Activated naive CD4-positive, alpha-beta T cell (primary cell): ENCODE results near the gene NAPSA.
"Not testable (repeated sequence)": the region's sequence is repeated elsewhere in the genome, so short reads cannot be mapped to it uniquely, and the experiment has no call there.

ENCODE experiments used
- DNase-seq, 4 experiments: peaks; one replicate each; lab custom pipeline; 2025; lab: John Stamatoyannopoulos, UW

Gene NAPSA

DNA sequence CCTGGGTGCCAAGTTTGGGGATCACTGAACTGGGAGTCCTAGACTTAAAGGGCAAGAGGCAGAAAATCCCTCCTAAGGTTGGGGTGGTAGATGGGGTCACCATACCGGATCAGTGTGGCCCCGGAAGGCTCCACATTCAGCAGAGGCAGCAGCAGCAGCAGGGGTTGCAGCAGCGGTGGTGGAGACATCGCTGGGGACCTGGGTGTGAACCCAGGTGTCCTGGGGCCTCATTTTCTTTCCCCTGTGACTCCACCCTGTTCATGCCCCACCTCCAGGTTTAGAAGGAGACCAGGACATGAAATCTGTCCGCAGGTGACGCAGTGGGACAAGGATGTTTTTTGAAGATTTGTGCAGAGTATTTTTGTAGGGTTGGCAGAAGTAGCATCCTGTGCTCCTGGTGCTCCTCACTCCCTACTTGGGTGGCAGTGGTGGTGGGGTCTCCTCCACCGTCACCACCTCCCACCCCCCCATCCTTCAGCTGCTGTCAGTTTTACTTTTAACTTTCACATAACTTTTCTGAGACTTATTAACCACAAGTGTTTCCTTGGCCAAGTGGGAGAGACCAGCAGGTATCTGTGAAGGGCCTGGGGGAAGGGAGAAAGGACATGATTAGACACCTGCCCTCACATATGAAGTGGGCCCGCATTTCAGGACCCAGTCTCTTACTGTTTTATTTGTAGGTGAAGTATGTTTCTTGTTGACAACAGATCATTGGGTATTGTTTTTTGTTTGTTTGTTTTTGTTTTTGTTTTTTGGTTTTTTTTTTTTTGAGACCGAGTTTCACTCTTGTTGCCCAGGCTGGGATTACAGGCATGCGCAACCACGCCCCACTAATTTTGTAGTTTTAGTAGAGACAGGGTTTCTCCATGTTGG lies at the start of gene NAPSA:
NAPSA (minus strand) TSS at position 206 of the 873 bp plus-strand sequence; CDS start at position 188, 18 bp downstream.
- no peak for DNase-seq

DNA sequence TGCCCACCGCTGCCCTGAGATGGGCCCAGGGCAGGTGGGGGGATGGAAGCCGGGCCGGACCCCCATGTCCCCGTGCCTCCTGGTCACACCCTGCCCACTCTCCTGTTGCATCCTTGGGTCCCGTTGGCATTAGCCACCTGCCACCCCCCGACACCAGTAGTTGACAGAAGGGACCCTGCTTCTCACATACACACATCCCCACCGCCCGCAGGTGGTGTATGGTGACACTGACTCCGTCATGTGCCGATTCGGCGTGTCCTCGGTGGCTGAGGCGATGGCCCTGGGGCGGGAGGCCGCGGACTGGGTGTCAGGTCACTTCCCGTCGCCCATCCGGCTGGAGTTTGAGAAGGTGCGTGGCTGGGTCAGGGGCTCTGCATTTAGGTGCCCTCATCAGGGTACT lies 48.1 kb upstream of the NAPSA start:
- no peak for DNase-seq

DNA sequence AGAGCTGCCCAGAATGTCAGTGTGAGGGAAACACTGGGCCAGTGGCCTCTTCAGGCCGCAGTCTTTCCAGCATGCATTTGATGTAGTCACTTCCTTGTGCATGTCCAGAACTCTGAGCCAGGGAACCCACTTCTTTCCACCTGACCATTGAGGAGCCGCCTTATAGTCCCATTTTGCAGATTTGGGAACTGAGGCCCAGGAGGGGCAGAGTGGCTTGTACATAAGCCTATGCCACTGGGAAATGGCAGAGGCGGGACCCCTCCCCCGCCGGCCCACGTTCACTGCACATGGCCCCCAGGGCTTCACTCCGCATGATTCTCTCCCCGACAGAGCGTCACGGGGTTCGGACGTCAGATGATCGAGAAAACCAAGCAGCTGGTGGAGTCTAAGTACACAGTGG lies 47.7 kb upstream of the NAPSA start:
- no peak for DNase-seq

- DNase-seq = no peak
These were observed 47.0 kb upstream of the NAPSA start for GRCh38 chr19:50412419-50412818.

GRCh38 chr19:50410109-50410508 lies 44.7 kb upstream of the NAPSA start:
- no peak for DNase-seq

- no peak for DNase-seq
These were observed 43.9 kb upstream of the NAPSA start for GRCh38 chr19:50409347-50409746.

- no peak for DNase-seq
These were observed 41.4 kb upstream of the NAPSA start for GRCh38 chr19:50406829-50407228.

DNA sequence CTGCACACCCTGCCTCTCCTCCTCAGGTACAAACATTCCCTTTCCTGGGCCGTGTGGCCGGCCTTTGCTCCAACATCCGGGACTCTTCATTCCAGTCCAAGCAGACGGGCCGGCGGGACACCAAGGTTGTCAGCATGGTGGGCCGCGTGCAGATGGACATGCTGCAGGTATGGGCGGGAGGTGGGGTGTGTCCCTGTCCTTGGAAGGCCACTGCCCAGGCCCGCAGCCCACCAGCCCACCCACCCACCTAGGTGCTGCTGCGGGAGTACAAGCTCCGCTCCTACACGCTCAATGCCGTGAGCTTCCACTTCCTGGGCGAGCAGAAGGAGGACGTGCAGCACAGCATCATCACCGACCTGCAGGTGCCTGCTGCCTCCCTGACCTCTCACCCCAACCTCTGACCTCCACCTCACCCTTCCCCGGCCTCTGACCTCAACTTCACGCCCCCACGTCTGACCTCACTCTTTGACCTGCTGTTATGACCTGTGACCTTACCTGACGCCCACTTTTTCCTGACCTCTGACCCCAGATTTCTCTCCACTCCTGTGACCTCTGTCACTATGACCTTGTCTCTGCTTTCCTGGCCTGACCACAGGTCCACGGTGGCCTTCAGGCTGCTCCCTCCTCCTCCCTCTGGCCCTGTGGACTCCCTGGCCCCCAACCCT lies 40.8 kb upstream of the NAPSA start:
- DNase-seq = no peak

- no peak for DNase-seq
These were observed 37.3 kb upstream of the NAPSA start for GRCh38 chr19:50402544-50403301.

DNA sequence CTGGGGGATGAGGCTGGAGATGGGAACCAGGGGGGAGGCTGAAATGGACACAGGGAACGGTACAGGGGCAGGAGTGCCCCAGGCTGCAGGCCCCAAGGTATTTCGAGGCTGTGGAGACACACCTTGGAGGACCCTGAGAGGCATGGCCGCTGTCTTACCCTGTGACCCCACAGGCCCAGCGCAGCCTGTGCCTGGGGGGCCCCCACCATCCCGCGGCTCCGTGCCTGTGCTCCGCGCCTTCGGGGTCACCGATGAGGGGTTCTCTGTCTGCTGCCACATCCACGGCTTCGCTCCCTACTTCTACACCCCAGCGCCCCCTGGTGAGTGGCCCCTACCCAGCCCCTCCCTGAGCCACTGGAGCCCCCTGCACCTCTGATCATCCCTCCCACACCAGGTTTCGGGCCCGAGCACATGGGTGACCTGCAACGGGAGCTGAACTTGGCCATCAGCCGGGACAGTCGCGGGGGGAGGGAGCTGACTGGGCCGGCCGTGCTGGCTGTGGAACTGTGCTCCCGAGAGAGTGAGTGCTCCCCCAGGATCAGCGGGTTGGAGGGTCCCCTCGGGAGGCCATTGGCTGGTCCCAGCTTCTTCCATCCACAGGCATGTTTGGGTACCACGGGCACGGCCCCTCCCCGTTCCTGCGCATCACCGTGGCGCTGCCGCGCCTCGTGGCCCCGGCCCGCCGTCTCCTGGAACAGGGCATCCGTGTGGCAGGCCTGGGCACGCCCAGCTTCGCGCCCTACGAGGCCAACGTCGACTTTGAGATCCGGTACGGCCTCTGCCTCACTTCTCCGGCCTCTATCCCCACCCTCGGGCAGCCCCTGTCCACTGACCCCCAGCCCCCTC lies 36.4 kb upstream of the NAPSA start:
- DNase-seq = no peak

- no peak for DNase-seq
These were observed 33.9 kb upstream of the NAPSA start for GRCh38 chr19:50399368-50399745.

- DNase-seq = no peak
These were observed 33.4 kb upstream of the NAPSA start for GRCh38 chr19:50398675-50399367.

- DNase-seq = no peak
These were observed 28.6 kb upstream of the NAPSA start for GRCh38 chr19:50394017-50394416.

- DNase-seq = no peak
These were observed 28.1 kb upstream of the NAPSA start for GRCh38 chr19:50393589-50393988.

GRCh38 chr19:50392759-50393158 lies 27.3 kb upstream of the NAPSA start:
- DNase-seq = no peak

DNA sequence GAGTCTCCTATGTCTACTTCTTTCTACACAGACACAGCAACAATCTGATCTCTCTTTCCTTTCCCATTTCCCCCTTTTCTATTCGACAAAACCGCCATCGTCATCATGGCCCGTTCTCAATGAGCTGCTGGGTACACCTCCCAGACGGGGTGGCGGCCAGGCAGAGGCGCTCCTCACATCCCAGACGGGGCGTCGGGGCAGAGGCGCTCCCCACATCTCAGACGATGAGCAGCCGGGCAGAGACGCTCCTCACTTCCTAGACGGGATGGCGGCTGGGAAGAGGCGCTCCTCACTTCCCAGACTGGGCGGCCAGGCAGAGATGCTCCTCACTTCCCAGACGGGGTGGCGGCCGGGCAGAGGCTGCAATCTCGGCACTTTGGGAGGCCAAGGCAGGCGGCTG lies 25.5 kb upstream of the NAPSA start:
- not testable (repeated sequence) for DNase-seq

DNA sequence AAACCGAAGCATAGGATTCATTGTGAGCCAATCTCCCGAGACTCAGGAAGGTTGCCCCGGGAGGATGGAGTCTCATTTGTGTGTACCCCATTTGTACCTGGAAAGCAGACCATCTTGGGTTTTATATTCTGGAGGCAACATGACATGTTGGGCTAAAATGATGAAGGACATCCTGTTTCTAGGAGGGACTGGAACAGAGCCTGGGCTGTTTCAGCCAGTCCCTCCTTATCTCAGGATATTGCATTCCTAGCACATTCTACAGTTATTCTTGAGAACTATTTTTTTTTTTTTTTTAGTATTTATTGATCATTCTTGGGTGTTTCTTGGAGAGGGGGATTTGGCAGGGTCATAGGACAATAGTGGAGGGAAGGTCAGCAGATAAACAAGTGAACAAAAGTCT lies 24.9 kb upstream of the NAPSA start:
- DNase-seq = not testable (repeated sequence)

DNA sequence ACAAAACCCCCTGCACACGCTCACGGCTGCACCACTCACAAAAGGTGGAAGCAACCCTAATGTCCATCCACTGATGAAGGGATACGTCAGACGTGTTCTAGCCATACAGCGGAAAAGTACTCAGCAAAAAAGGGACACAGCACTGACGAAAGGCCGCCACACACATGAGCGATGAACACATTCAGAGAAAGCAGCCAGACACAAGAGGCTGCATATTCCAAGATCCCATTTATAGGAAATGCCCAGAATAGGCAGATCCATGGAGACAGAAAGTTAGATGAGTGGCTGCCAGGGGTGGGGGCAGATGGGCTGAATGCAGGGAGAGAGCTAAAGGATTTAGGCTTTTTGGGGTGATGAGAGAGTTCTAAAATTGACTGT lies 22.4 kb upstream of the NAPSA start:
- DNase-seq = no peak

GRCh38 chr19:50387176-50387867 lies 21.9 kb upstream of the NAPSA start:
- DNase-seq = no peak

DNA sequence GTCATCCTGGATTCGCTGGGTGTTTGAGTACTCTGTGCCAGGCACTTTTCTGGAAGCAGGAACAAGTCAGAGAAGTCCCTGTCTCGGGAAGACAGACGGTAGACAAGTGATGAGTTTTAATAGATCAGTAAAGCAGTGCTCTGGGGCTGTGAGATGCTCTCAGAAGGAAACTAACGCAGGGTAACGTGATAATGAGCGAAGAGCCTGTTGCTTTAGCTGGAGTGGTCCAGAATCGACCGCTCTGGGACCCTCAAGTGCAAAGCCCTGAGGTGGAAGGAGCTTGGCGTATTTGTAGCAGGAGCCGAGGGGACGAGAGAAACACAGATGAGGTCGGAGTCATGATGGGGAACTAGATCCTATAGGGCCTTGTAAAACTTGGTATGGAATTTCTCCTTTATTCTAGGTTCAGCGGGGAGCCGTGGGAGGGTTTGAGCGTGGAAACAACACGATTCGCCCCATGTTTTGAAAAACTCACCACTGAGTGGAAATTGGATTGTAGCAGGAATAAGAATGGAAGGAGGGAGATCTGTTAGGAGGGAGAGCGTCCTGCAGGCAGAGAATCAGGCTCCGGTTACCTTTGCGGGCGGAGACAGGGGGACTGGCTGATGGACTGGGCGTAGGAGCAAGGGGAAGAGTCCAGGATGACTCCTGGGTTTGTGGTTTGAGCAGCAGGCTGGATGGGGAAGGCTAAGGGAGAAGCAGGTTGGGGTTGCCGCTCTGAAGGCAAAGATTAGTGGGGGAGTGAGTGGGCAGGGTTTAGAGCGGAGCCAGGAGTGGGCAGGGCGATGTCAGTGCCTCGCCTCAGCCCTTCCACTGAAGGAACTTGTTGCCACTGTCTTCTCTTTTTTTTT lies 19.5 kb upstream of the NAPSA start:
- no peak for DNase-seq
